ENCODE measurements around the gene VANGL2. TPM values are rescaled to one million over a fixed set of nuclear protein-coding genes. Genes with fewer than 3 reads are reported as not detected.

The VANGL2 gene
- total and polyA plus RNA-seq, 8 donors: 0.45 to 7.4 (median 2.8) TPM

- no peaks in the 10 kb centered on the region for H3K27me3 ChIP-seq
- no peak for DNase-seq
- no peaks in the 10 kb centered on the region for H3K9me3 ChIP-seq
Measured at GRCh38 chr1:160418483-160418882, 18.1 kb downstream of the VANGL2 start.

GRCh38 chr1:160419150-160419837 is 18.9 kb downstream of the VANGL2 start:
- Histone ChIP-seq H3K27me3 (no peaks in the 10 kb centered on the region), H3K4me3 (no peak overlapping the region), H3K9me3 (no peaks in the 10 kb centered on the region), H3K36me3 (peaks cover 0 to 73% (median 54%) of the 10 kb centered on the region in 4 donors), H3K27ac (no peak overlapping the region), H3K4me1 (no peaks in the 10 kb centered on the region)
- TF ChIP-seq EP300 (IDR thresholded peaks at IDR 0.05): no peak
- 91 to 95% (median 93%) methylated on average over 27 to 34 of the region's 34 CpGs for WGBS, 5 donors
- no peak for DNase-seq
- intact Hi-C loops (cut with DNase I; ENCODE audit: low total_unique reads): no loop called here

More at GRCh38 chr1:160418483-160418882, 18.1 kb downstream of the VANGL2 start:
- peaks cover 0 to 65% (median 47%) of the 10 kb centered on the region in 4 donors for H3K36me3 ChIP-seq
- H3K4me1 ChIP-seq: no peaks in the 10 kb centered on the region
- H3K27ac ChIP-seq: no peak overlapping the region
- WGBS, 5 donors: 82 to 89% (median 88%) methylated on average over 6 of the region's 6 CpGs
- intact Hi-C loops (cut with DNase I; ENCODE audit: low total_unique reads): no loop called here
- H3K4me3 ChIP-seq: no peak overlapping the region
- no peak for TF ChIP-seq EP300 (IDR thresholded peaks at IDR 0.05)
- TF ChIP-seq, protein P1, sequence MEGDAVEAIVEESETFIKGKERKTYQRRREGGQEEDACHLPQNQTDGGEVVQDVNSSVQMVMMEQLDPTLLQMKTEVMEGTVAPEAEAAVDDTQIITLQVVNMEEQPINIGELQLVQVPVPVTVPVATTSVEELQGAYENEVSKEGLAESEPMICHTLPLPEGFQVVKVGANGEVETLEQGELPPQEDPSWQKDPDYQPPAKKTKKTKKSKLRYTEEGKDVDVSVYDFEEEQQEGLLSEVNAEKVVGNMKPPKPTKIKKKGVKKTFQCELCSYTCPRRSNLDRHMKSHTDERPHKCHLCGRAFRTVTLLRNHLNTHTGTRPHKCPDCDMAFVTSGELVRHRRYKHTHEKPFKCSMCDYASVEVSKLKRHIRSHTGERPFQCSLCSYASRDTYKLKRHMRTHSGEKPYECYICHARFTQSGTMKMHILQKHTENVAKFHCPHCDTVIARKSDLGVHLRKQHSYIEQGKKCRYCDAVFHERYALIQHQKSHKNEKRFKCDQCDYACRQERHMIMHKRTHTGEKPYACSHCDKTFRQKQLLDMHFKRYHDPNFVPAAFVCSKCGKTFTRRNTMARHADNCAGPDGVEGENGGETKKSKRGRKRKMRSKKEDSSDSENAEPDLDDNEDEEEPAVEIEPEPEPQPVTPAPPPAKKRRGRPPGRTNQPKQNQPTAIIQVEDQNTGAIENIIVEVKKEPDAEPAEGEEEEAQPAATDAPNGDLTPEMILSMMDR (IDR thresholded peaks at IDR 0.05): no peak

GRCh38 chr1:160419838-160420169 is 19.4 kb downstream of the VANGL2 start:
- 67 to 97% (median 89%) methylated on average over 3 to 4 of the region's 4 CpGs for WGBS, 5 donors
- no peaks in the 10 kb centered on the region for H3K27me3 ChIP-seq
- TF ChIP-seq POLR2AphosphoS5 (IDR thresholded peaks at IDR 0.05) (no peak), POLR2A (IDR thresholded peaks at IDR 0.05) (no peak), EP300 (IDR thresholded peaks at IDR 0.05) (no peak)
- TF ChIP-seq, protein P1 (IDR thresholded peaks at IDR 0.05): no peak
- intact Hi-C loops (cut with DNase I; ENCODE audit: low total_unique reads): no loop called here
- DNase-seq: no peak
- H3K27ac ChIP-seq: no peak overlapping the region
- no peaks in the 10 kb centered on the region for H3K4me1 ChIP-seq
- H3K4me3 ChIP-seq: no peak overlapping the region
- H3K36me3 ChIP-seq: peaks cover 0 to 78% (median 59%) of the 10 kb centered on the region in 4 donors
- no peaks in the 10 kb centered on the region for H3K9me3 ChIP-seq

GRCh38 chr1:160420881-160421842 is 20.8 kb downstream of the VANGL2 start:
- WGBS, 5 donors: 93 to 95% (median 94%) methylated on average over 7 of the region's 7 CpGs
- TF ChIP-seq POLR2AphosphoS5 (IDR thresholded peaks at IDR 0.05): no peak
- TF ChIP-seq EP300 (IDR thresholded peaks at IDR 0.05): no peak
- TF ChIP-seq, protein P1 (IDR thresholded peaks at IDR 0.05): no peak
- no peak for TF ChIP-seq POLR2A (IDR thresholded peaks at IDR 0.05)
- H3K4me1 ChIP-seq: no peaks in the 10 kb centered on the region
- no peak overlapping the region for H3K4me3 ChIP-seq
- H3K9me3 ChIP-seq: no peaks in the 10 kb centered on the region
- H3K27me3 ChIP-seq: no peaks in the 10 kb centered on the region
- intact Hi-C loops (cut with DNase I; ENCODE audit: low total_unique reads): no loop called here
- no peak overlapping the region for H3K27ac ChIP-seq
- H3K36me3 ChIP-seq: peaks cover 0 to 84% (median 67%) of the 10 kb centered on the region in 4 donors
- no peak for DNase-seq
